ENCODE results near the gene EML6. TPM values are rescaled to one million over a fixed set of nuclear protein-coding genes. Genes with fewer than 3 reads are reported as not detected.
A peak's percentile ranks its signal among the peaks of the same experiment; 100 is the strongest.

The EML6 gene
- total RNA-seq, 2 experiments from 2014 or later, result 1.2 to 1.7 TPM

GRCh38 chr2:54939446-54940118, 216.1 kb downstream of the EML6 start:
- TF ChIP-seq, protein P1, sequence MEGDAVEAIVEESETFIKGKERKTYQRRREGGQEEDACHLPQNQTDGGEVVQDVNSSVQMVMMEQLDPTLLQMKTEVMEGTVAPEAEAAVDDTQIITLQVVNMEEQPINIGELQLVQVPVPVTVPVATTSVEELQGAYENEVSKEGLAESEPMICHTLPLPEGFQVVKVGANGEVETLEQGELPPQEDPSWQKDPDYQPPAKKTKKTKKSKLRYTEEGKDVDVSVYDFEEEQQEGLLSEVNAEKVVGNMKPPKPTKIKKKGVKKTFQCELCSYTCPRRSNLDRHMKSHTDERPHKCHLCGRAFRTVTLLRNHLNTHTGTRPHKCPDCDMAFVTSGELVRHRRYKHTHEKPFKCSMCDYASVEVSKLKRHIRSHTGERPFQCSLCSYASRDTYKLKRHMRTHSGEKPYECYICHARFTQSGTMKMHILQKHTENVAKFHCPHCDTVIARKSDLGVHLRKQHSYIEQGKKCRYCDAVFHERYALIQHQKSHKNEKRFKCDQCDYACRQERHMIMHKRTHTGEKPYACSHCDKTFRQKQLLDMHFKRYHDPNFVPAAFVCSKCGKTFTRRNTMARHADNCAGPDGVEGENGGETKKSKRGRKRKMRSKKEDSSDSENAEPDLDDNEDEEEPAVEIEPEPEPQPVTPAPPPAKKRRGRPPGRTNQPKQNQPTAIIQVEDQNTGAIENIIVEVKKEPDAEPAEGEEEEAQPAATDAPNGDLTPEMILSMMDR (IDR thresholded peaks at IDR 0.05), result no peak
- H3K9me3 Mint-ChIP-seq, result peaks cover 6% of the 10 kb centered on the region
- H3K4me1 Mint-ChIP-seq (ENCODE audit: low read depth), result no peaks in the 10 kb centered on the region
- H3K27me3 Mint-ChIP-seq, result no peaks in the 10 kb centered on the region
- intact Hi-C loops (cut with micrococcal nuclease), result no loop called here
- no peak overlapping the region for H3K27ac Mint-ChIP-seq
- ATAC-seq, result no peak
- DNase-seq, result no peak
- no peaks in the 10 kb centered on the region for H3K36me3 Mint-ChIP-seq (ENCODE audit: low read depth)
- POLR2A ChIA-PET, result no interaction called here
- CTCF ChIA-PET, result no interaction called here
- no peak overlapping the region for H3K4me3 Mint-ChIP-seq

GRCh38 chr2:54940723-54941122, 217.3 kb downstream of the EML6 start:
- TF ChIP-seq, protein P1 (IDR thresholded peaks at IDR 0.05), result no peak
- Mint-ChIP-seq H3K4me1 (ENCODE audit: low read depth) (peaks cover 4% of the 10 kb centered on the region), H3K4me3 (no peak overlapping the region), H3K27ac (no peak overlapping the region), H3K9me3 (peaks cover 6% of the 10 kb centered on the region), H3K36me3 (ENCODE audit: low read depth) (no peaks in the 10 kb centered on the region), H3K27me3 (no peaks in the 10 kb centered on the region)
- ChIA-PET POLR2A (interaction anchor here (0.6 kb wide), 1 partner anchor 85 kb away, joined by 3 read pairs; no protein-coding TSS in a partner anchor), CTCF (no interaction called here)
- intact Hi-C loops (cut with micrococcal nuclease), result no loop called here
- ATAC-seq (no peak), DNase-seq (no peak)

- CTCF ChIA-PET, result interaction anchor here (0.9 kb wide), 1 partner anchor 72 kb away, joined by 4 read pairs; no protein-coding TSS in a partner anchor
- H3K36me3 Mint-ChIP-seq (ENCODE audit: low read depth), result no peaks in the 10 kb centered on the region
- POLR2A ChIA-PET, result interaction anchor here (0.6 kb wide), 1 partner anchor 86 kb away, joined by 3 read pairs; no protein-coding TSS in a partner anchor
- intact Hi-C loops (cut with micrococcal nuclease), result no loop called here
- ATAC-seq, result no peak
- no peak for DNase-seq
- H3K9me3 Mint-ChIP-seq, result peaks cover 6% of the 10 kb centered on the region
- H3K27ac Mint-ChIP-seq, result no peak overlapping the region
- no peaks in the 10 kb centered on the region for H3K27me3 Mint-ChIP-seq
- TF ChIP-seq, protein P1 (IDR thresholded peaks at IDR 0.05), result no peak
- peaks cover 6% of the 10 kb centered on the region for H3K4me1 Mint-ChIP-seq (ENCODE audit: low read depth)
- no peak overlapping the region for H3K4me3 Mint-ChIP-seq
These were observed 218.0 kb downstream of the EML6 start for GRCh38 chr2:54941248-54941984.

GRCh38 chr2:54942373-54942772, 218.9 kb downstream of the EML6 start:
- Mint-ChIP-seq H3K4me3 (no peak overlapping the region), H3K4me1 (ENCODE audit: low read depth) (peaks cover 6% of the 10 kb centered on the region), H3K36me3 (ENCODE audit: low read depth) (no peaks in the 10 kb centered on the region), H3K27ac (no peak overlapping the region), H3K9me3 (peaks cover 6% of the 10 kb centered on the region), H3K27me3 (no peaks in the 10 kb centered on the region)
- TF ChIP-seq, protein P1 (IDR thresholded peaks at IDR 0.05), result no peak
- DNase-seq (peak; percentile 67), ATAC-seq (peak; percentile 90)
- ChIA-PET CTCF (interaction anchor here (0.6 kb wide), 1 partner anchor 233 kb away, joined by 3 read pairs; no protein-coding TSS in a partner anchor), POLR2A (no interaction called here)
- intact Hi-C loops (cut with micrococcal nuclease), result no loop called here

All from activated CD8-positive, alpha-beta T cell treated with anti-CD3 and anti-CD28 coated beads for 36 hours (primary cell).